H1 (cell line): ENCODE measurements around the gene CPED1. TPM values are rescaled to one million over a fixed set of nuclear protein-coding genes. Genes with fewer than 3 reads are reported as not detected.

Source experiments
- CTCF ChIP-seq, 3 experiments: IDR thresholded peaks; 1 replicate in 2 of 3; 2 replicates in 1 of 3; pipeline versions ENCODE4 v1.5.1 to v1.6.1; 2011; ENCODE audit warnings: low read length in 3 of 3, mild to moderate bottlenecking in 3 of 3, inconsistent platforms in 2 of 3, low read depth in 1 of 3, moderate library complexity in 1 of 3; ENCODE audit not compliant: insufficient read depth in 1 of 3; ENCODE audit errors: control extremely low read depth in 1 of 3
- FOSL1 ChIP-seq: IDR thresholded peaks from 2 replicates; pipeline ENCODE4 v1.6.1; 2011; ENCODE audit warnings: mild to moderate bottlenecking, low read depth, low read length, moderate library complexity; ENCODE audit not compliant: insufficient read depth
- RNF2 ChIP-seq: fragments of 200-900, 300-1000 bp; sonication (generic); IDR thresholded peaks from 2 replicates; pipeline ENCODE4 v1.7.1; 2016; ENCODE audit warnings: borderline replicate concordance, low read depth, mild to moderate bottlenecking, antibody characterized with exemption, low read length; ENCODE audit not compliant: poor library complexity, severe bottlenecking; ENCODE audit errors: missing control alignments
- polyA plus RNA-seq, 7 experiments: library from polyadenylated mRNA; depleted of rRNA in 3 of 7; stranded (reverse) in 5 of 7; unstranded in 2 of 7; fragments of >200 nt in 5 of 7; fragments of 200-250 nt in 2 of 7; gene quantifications; 1 replicate in 5 of 7; 2 replicates in 1 of 7; 4 replicates in 1 of 7; pipeline versions ENCODE4 v1.2.1 to v1.2.3, GENCODE V29; 2011 to 2013; ENCODE audit warnings: missing spikeins in 2 of 7, mixed read lengths in 2 of 7
- total RNA-seq: library from RNA; stranded (reverse); fragmentation: NEBNext Ultra II Directional; extraction: Animal tissue kit (Norgen Biotek cat#: 25700); gene quantifications from 2 replicates; pipeline ENCODE4 v1.2.1, GENCODE V29; 2021

CPED1 gene
- total and polyA plus RNA-seq, 2 of the 8 experiments (the other 6 are each of a cell fraction or from before 2014, with no cell fraction given) = 0.08 to 0.39 TPM

GRCh38 chr7:121008816-121009215, 20.3 kb downstream of the CPED1 start (continued):
- TF ChIP-seq CTCF (IDR thresholded peaks at IDR 0.05; ENCODE audit: control extremely low read depth in 1 of 3, insufficient read depth in 1 of 3, low read depth in 1 of 3, low read length in 3 of 3) (no peak), FOSL1 (no peak), RNF2 (no peak)
